Endodermal cell (in vitro differentiated cells): ENCODE results near the gene CTSO. TPM values are rescaled to one million over a fixed set of nuclear protein-coding genes. Genes with fewer than 3 reads are reported as not detected.

Experiments used
- DNase-seq: peaks from one replicate; pipeline ENCODE4 v3.0.0-alpha.2; 2017
- H3K27ac ChIP-seq: 2 replicates; pipeline ENCODE4 v1.5.1; 2013; ENCODE audit warnings: mild to moderate bottlenecking, low read depth, low read length, moderate library complexity
- H3K27me3 ChIP-seq: 2 replicates; pipeline ENCODE4 v1.6.1; 2013; ENCODE audit warnings: mild to moderate bottlenecking, low read length, moderate library complexity; ENCODE audit not compliant: insufficient read depth, control insufficient read depth, poor library complexity, severe bottlenecking
- H3K36me3 ChIP-seq: 2 replicates; pipeline ENCODE4 v1.7.0; 2013; ENCODE audit warnings: mild to moderate bottlenecking, low read length, moderate library complexity; ENCODE audit not compliant: control insufficient read depth, insufficient read depth
- H3K4me1 ChIP-seq: one replicate; pipeline ENCODE4 v1.7.0; 2013; ENCODE audit warnings: low read length; ENCODE audit not compliant: control insufficient read depth, insufficient read depth
- H3K4me3 ChIP-seq: 2 replicates; pipeline ENCODE4 v1.5.1; 2013; ENCODE audit warnings: mild to moderate bottlenecking, low read length, moderate library complexity
- H3K9ac ChIP-seq: 2 replicates; pipeline ENCODE4 v1.6.1; 2013; ENCODE audit warnings: mild to moderate bottlenecking, low read length, moderate library complexity; ENCODE audit not compliant: poor library complexity, severe bottlenecking; ENCODE audit errors: extremely low read depth
- H3K9me3 ChIP-seq: 2 replicates; pipeline ENCODE4 v1.6.1; 2013; ENCODE audit warnings: mild to moderate bottlenecking, low read length, moderate library complexity; ENCODE audit not compliant: control insufficient read depth
- H3K27ac Mint-ChIP-seq: 2 replicates; pipeline ENCODE4 v1.8.0; 2020; ENCODE audit warnings: mixed read lengths
- H3K27me3 Mint-ChIP-seq: 2 replicates; pipeline ENCODE4 v1.8.0; 2021; ENCODE audit warnings: mild to moderate bottlenecking, mixed read lengths; ENCODE audit not compliant: insufficient read depth
- H3K36me3 Mint-ChIP-seq: 2 replicates; pipeline ENCODE4 v1.8.0; 2020; ENCODE audit warnings: low read depth, mixed read lengths
- H3K4me1 Mint-ChIP-seq: 2 replicates; pipeline ENCODE4 v1.8.0; 2020; ENCODE audit warnings: mixed read lengths
- H3K4me3 Mint-ChIP-seq: 2 replicates; pipeline ENCODE4 v1.8.0; 2020; ENCODE audit warnings: mild to moderate bottlenecking, moderate library complexity, mixed read lengths
- H3K9me3 Mint-ChIP-seq: 2 replicates; pipeline ENCODE4 v1.8.0; 2020; ENCODE audit warnings: mild to moderate bottlenecking, mixed read lengths
- WGBS, 2 experiments: methylation state at CpG; one replicate each; pipeline versions ENCODE4 v1.1.5 to v1.1.7; 2013; ENCODE audit warnings: missing lambda C conversion rate in 2 of 2, mixed read lengths in 1 of 2; ENCODE audit not compliant: insufficient coverage in 1 of 2, insufficient read length in 1 of 2; 5-methylcytosine and 5-hydroxymethylcytosine counted together
- total RNA-seq, 2 donors: library from RNA; stranded (reverse); fragmentation: NEBNext Ultra II Directional in 1 of 2; extraction: Animal tissue kit (Norgen Biotek cat#: 25700) in 1 of 2; gene quantifications; 2 replicates in 1 of 2; 3 replicates in 1 of 2; pipeline ENCODE4 v1.2.1, GENCODE V29; 2021
- TF ChIP-seq, protein P1 (sequence below): fragments of 200-600 bp; sonication (generic); conservative IDR thresholded peaks from 2 replicates; pipeline ENCODE4 v1.5.0; 2021; ENCODE audit warnings: antibody characterized with exemption, mild to moderate bottlenecking

The CTSO gene
- total RNA-seq, 2 donors from 2014 or later, result 4.2 to 5.4 TPM

- no peak overlapping the region for H3K9ac ChIP-seq
- no peak for DNase-seq
- Mint-ChIP-seq H3K27me3 (no peaks in the 10 kb centered on the region), H3K9me3 (no peaks in the 10 kb centered on the region), H3K4me3 (no peak overlapping the region), H3K4me1 (peaks cover 2% of the 10 kb centered on the region), H3K36me3 (no peaks in the 10 kb centered on the region), H3K27ac (no peak overlapping the region)
- no peaks in the 10 kb centered on the region for H3K36me3 ChIP-seq
- H3K27me3 ChIP-seq, result no peaks in the 10 kb centered on the region
- 80 to 81% methylated on average over 1 of the region's 1 CpG for WGBS, 2 experiments
- no peaks in the 10 kb centered on the region for H3K9me3 ChIP-seq
- H3K4me3 ChIP-seq, result no peak overlapping the region
- no peak overlapping the region for H3K27ac ChIP-seq
- TF ChIP-seq, protein P1, sequence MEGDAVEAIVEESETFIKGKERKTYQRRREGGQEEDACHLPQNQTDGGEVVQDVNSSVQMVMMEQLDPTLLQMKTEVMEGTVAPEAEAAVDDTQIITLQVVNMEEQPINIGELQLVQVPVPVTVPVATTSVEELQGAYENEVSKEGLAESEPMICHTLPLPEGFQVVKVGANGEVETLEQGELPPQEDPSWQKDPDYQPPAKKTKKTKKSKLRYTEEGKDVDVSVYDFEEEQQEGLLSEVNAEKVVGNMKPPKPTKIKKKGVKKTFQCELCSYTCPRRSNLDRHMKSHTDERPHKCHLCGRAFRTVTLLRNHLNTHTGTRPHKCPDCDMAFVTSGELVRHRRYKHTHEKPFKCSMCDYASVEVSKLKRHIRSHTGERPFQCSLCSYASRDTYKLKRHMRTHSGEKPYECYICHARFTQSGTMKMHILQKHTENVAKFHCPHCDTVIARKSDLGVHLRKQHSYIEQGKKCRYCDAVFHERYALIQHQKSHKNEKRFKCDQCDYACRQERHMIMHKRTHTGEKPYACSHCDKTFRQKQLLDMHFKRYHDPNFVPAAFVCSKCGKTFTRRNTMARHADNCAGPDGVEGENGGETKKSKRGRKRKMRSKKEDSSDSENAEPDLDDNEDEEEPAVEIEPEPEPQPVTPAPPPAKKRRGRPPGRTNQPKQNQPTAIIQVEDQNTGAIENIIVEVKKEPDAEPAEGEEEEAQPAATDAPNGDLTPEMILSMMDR, result no peak
- H3K4me1 ChIP-seq, result no peaks in the 10 kb centered on the region
These were observed 5.1 kb downstream of the CTSO start for GRCh38 chr4:155948541-155948940.

GRCh38 chr4:155946486-155946885, 7.2 kb downstream of the CTSO start:
- no peaks in the 10 kb centered on the region for H3K9me3 Mint-ChIP-seq
- H3K4me3 Mint-ChIP-seq, result no peak overlapping the region
- DNase-seq, result no peak
- Histone ChIP-seq H3K36me3 (no peaks in the 10 kb centered on the region), H3K27ac (no peak overlapping the region), H3K9ac (no peak overlapping the region), H3K4me3 (no peak overlapping the region), H3K4me1 (no peaks in the 10 kb centered on the region), H3K27me3 (no peaks in the 10 kb centered on the region), H3K9me3 (no peaks in the 10 kb centered on the region)
- 90 to 97% methylated on average over 2 to 3 of the region's 4 CpGs for WGBS, 2 experiments
- no peak overlapping the region for H3K27ac Mint-ChIP-seq
- TF ChIP-seq, protein P1, result no peak
- H3K27me3 Mint-ChIP-seq, result no peaks in the 10 kb centered on the region
- no peaks in the 10 kb centered on the region for H3K36me3 Mint-ChIP-seq
- H3K4me1 Mint-ChIP-seq, result peaks cover 2% of the 10 kb centered on the region

- 92 to 100% methylated on average over 1 of the region's 1 CpG for WGBS, 2 experiments
- Histone ChIP-seq H3K9ac (no peak overlapping the region), H3K4me3 (no peak overlapping the region), H3K36me3 (no peaks in the 10 kb centered on the region), H3K4me1 (no peaks in the 10 kb centered on the region), H3K9me3 (no peaks in the 10 kb centered on the region), H3K27ac (no peak overlapping the region), H3K27me3 (no peaks in the 10 kb centered on the region)
- TF ChIP-seq, protein P1, result no peak
- no peaks in the 10 kb centered on the region for H3K36me3 Mint-ChIP-seq
- H3K27me3 Mint-ChIP-seq, result no peaks in the 10 kb centered on the region
- H3K4me3 Mint-ChIP-seq, result no peak overlapping the region
- peaks cover 2% of the 10 kb centered on the region for H3K4me1 Mint-ChIP-seq
- no peak overlapping the region for H3K27ac Mint-ChIP-seq
- no peaks in the 10 kb centered on the region for H3K9me3 Mint-ChIP-seq
- DNase-seq, result no peak
These were observed 9.2 kb downstream of the CTSO start for GRCh38 chr4:155944516-155944915.
